ENCODE measurements around the gene TTC23L.
"Not testable (repeated sequence)": the region's sequence is repeated elsewhere in the genome, so short reads cannot be mapped to it uniquely, and the experiment has no call there.

TTC23L gene

DNA sequence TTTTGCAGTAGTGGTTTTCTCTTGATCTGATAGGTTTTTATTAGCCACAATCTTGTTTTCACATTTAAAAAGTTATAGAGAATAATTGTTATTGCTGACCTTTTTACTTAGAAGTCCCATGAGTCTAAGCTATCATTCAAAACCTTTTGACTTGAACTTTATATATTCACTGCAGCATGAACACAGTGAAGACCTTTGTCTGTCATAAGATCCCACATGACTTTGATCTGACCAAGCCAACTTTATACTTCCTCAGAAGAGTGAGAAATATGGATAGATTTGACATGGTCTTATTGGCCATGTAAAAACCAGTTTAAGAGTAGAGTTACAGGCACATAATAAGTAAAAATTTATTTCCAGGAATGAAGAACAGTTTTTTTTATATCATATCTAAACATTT lies 42.3 kb downstream of the TTC23L start:
- no peak for DNase-seq

DNA sequence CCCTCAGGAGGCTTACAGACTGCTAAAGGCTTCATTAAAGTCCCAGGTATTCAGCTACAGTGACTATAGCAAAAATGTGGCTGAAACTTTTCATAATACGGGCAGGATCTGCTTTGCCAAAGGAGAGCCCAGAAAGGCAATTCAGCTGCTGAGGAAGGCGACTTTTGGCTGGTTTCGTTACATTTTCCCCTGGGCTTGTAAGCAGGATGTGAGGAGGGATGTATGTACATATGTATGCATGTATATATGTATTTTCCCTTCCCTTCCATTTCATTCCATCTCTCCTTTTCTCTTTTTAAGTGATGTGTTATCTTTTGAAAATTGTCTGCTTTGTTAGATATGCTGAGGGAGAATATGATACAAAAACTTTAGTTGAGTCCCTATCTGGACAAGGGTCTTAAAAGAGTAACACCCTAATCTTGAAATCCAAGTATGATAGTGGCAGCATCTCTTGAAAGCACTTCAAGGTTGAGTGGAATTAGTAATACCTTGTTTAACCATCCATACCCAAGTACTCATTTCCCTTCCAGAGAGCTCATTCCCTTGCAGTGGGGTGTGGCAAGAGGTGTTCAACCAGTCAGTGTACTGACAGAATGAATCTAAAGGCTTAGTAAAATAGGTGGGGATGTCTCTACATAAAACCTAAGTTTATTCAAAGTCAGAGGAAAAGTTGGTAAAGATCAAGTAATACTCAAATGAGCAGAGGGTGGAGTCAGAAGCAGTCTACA lies 47.6 kb downstream of the TTC23L start:
- DNase-seq, result no peak

DNA sequence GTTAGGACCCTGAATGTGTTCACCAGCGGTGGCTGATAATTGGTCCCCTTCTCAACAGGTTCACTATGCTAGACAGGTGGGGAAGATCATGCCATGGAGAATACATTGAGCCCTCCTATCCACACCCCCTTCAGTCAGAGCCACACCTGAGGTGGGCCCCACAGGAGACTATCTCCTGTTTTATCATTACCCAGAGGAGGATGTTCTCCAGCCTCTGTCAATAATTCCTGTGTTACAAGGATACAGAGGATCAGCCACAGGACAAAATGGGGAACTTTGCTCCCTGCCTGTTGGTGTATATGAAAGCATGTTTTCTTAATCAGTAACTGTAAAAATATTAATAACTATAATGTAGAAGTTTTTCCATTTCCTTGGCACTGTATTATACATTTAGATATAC lies 50.4 kb downstream of the TTC23L start:
- no peak for DNase-seq

DNA sequence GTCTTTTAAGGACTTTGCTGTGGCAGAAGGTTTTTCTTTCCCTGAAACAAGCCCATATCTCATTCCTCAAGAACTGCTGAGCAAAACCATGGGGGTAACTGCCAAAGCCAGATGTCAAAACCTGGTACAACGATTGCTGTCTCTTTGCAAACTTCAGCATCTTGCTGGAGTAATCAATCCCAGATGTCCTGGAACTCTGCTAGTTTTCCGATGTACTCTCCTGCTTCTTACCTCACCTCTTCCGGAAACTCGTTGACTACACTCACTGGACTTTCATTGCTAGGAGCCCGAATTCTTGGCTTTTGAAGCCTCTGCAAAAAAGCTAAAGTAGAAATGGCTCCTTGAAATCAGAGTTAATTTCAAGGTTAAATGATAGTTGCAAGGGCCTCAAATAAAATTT lies 53.0 kb downstream of the TTC23L start:
- no peak for DNase-seq

DNA sequence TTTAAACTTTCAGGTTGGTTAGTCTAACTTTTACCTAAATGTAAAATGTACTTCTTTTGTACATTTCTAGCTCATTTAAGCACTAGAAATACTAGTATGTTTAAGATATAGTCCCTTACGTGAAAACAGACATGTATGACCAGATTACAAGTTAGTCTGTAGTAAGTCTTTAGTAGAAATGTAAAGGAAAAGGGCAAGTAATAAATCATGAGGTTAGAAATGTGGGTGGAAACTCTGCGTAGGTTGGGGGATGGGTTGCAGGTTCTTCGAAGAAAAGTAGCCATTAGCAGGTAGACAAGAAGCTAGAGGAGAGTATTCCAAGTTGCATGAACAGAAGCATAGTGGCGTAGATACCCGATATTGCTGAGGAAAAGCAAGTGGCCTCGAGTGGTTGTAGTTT lies 53.5 kb downstream of the TTC23L start:
- DNase-seq, result no peak

DNA sequence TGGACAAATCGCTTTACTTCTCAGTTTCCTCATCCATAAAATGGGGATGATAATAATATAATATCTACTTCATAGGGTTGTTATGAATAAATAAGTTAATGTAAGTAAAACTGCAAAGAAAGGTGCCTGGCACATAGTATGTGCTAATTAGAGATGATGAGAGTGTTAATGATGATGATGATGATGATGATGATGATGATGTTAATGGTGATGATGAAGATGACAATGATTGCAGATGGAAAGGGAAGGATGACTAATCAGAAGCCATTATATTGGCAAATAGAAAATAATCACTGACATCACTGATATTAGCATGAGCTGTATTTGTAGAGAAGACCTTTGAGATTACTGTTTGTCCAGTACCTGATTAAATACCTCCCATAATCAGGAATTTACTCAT lies 55.8 kb downstream of the TTC23L start:
- no peak for DNase-seq

DNA sequence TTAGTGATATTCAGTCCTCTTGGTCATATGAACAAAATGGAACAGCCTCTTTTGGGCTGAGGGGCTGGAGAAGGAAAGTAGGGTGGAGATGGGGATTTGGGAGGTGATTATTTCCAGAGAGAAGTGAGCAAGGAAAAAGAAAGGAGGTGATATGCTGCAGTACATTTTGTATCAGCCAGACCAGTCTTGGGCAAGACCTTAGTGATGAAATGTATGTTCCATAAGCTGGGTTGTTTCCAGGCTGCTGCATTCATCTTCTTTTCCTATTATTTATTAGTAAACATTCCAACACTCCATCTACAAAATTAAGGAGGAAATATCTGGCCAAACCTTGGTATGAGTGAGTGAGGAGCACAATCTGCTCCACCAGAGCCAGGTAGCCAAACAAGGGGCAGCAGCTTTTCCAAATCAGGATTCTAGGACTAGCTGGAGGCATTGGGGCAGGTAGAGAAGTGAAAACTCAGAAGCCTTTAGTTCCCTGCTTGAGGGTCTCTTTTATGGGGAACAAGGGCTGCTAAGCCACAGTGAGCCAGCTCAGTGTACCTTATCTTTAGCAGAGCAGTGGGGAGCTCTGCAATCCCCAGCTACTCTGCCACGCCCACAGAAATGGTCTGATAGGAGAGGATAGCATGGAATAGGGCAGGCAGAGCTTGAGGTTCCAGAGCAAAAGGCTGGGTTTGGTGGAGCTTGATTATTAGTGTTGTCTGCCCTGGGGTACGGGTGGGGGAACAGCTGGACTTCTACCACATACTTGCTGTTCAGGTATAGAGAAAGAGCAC lies 56.9 kb downstream of the TTC23L start:
- DNase-seq, result no peak

DNA sequence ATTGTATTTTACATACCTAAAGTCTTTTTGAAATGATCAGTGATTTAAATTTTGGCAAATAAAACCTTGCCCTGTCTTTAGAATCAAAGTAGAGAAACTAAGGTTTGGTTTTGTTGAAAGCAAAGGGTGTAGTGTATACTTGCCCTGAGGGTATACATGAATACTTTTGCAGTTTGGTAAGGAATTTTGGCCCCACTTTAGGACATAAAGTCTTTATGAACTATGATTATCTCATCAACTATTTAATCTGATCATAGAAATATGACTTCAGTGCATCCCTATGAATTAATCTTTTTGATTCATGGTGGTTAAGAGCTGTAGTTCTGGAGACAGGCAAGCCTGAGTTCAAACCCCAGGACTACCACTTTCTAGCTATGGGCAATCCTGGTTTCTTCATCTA lies 58.7 kb downstream of the TTC23L start:
- DNase-seq, result no peak

DNA sequence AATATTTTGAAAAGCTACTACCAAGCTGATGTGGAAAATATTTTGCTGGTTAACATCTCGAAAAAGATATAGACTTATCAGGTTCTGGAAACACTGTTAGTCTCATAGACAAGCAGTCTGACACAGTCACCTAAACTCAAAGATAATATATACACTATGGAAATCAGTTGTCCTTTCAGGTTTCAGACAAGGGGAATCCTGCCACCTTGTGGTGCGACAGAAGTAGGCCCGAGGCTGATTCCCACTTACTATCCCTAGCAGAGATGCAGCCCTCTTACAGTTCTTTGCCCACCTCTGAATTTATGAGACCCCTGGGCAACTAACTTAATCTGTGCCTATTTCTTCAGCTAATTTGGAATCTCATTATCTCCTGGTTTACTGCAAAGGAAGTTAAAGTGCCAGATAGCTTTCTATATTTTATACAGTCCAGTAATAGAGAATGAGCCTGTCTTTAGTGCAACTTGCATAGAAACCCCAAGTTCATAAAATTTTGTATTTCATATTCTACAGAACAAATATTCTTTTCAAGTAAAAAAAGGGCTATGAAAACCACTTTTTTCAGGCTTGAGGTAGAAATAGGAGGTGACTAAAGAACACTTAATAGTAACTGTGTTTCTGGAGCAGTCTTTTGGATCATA lies 59.4 kb downstream of the TTC23L start:
- DNase-seq, result peak; percentile 75

DNA sequence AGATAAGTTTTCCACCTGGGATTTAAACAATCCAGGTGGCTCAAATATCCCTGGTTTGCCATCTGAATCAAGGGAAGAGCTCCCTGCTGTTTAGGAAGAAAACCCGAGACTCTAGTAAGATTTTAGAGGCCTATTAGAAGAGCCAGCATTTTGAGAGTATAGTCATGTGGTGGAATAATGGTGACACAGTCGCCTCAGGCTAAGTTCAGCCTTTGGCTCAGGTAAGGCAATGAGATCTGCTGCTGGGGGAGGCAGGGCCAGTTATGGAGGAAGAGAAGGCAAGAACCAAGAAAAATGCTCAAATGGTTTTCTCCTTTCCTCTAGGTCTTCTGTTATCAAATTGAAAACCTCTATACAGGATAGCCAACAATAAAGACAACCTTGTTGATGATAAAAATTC lies 60.1 kb downstream of the TTC23L start:
- DNase-seq, result no peak

DNA sequence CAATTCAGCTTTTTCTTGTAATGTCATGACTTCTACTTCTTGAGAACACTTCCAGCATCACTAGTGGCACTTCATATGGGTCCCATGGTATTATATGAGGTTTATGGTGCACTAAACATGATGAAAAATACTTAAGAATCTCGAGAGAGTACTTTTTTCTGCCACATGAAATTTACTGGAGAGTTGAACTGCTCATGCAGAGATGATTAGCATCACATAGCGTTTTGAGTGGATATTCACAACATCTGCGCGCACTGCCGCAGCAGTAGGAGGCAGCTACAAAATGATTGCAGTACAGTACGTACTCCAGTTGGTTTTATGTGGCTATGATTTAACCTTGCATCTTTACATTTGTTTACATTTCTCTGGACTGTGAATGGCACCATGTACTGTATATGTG lies 61.7 kb downstream of the TTC23L start:
- DNase-seq, result no peak

DNA sequence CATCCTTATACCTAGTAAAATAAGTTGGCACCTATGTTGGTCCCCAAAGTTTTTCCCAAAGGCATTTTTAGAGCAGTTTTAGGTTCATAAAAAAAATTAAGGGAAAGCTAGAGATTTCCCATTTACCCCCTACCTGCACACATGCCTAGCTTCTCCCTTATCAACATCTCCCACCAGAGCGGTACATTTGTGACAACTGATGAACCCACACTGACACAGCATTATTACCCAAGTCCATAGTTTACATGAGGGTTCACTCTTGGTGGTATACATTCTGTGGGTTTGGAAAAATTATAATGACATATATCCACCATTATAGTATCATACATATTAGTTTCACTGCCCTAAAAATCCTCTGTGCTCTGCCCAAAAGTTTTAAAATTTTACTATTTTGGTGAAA lies 64.3 kb downstream of the TTC23L start:
- no peak for DNase-seq

DNA sequence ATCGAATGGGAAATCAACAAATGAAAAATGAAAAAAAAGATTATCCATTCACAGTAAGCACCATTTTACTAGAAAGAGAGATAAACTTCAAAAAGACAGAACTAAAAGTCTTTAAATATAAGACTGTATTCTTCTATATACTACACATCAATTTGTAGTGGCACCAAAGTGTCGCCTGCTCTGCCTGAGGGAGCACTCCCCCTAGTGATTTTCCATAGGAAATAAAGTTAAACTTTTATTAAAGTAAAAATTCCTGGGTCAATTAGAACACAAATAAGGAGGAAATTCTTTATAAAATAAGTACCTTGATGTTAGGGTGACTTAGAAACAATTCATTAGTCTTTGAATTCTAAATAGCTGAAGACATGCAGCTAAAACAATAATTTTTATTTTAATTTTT lies 66.6 kb downstream of the TTC23L start:
- peak; percentile 15 for DNase-seq

DNA sequence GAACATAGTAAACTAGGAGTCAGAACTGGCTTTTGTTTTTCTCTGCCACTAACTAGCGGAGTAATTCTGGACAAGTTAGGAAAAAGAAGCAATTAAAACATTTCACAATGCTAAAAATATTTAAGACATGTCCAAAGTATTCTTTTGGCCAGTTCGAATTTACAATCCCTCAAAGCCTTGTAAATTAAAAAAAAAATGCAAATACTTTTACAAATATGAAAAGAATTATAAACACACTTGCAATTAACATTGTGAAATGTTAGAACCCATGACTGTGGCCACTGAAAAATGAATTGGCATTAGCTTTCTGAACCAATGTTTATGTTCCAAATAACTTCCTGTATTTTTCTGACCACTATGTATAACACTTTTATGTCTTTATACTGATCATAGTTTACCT lies 74.1 kb downstream of the TTC23L start:
- DNase-seq, result no peak

DNA sequence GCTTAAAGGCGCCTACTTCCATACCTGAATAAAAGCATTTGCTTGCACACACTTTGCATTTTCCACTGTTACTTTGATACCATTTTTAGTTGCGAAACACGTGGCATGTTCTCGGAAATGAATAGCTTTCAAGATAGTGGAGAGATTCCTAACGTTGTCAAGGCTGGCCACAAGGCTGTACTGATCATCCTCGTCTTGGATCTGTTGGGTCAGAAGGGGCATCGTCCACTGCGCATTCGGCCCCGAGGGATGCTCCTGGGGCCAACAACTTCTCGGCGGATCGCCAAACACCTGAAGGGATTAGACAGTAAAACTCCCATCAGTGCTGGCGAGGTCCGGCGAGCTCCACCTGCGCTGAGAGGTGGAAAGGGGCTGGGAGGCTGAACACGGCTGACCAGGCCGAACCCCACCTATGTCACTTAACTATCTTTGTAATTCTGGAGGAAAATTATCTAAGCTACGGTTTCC lies 75.7 kb downstream of the TTC23L start:
- peak; percentile 17 for DNase-seq

DNA sequence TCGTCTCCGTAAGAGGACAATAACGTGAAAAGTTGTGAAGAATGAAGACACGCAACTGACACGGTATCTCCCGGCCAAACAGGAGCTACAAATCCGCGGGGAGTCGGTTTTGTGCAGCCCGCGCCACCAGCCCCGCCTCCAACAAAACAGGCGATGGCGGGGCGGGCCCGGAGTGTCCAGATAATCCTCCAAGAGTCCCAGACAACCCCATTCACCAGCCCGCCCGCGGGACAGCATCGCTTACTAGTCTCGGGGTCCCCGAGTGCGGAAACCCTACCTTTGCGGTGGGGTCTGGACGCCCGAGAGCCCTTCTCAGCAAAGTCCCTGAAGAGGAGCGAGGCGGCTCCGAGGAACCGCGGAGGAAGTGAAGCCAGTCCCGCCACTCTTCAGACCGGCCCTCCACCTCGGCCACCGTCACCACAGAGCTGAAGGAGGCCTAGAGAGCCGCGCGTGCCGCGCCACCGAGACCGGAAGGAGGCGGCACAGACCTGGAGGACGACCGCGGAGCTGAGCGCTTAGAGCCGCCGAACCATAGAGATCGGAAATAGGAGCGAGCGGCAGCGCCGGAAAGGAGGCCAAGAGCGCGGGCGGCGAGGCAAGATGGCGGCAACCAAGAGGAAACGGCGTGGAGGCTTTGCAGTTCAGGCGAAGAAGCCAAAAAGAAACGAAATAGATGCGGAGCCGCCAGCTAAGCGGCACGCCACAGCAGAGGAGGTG lies 76.3 kb downstream of the TTC23L start, which contains the start of the genes BRIX1 and RAD1:
BRIX1 (plus strand) TSS at position 573 of the 717 bp plus-strand sequence; CDS start at position 601, 28 bp downstream.
RAD1 (minus strand) TSS at position 366 of the 717 bp plus-strand sequence. CDS start 612 bp downstream, outside the sequence.
- DNase-seq, result peak; percentile 99

DNA sequence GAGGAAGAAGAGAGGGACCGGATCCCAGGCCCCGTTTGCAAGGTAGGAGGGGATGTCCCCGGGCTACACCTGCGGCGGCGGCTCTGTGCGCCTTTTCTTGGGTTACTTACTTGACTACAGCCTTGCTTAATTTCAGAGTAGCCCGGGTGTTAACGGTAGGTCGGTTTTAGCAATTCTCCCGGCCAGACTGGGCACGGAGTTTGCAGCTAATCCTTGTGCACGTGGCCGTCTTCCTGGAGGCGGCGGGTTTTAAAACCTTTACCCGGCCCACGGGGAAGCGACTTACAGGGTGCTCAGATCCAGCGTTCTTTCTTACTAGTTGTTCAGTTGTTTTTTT lies 76.9 kb downstream of the TTC23L start:
- no peak for DNase-seq

DNA sequence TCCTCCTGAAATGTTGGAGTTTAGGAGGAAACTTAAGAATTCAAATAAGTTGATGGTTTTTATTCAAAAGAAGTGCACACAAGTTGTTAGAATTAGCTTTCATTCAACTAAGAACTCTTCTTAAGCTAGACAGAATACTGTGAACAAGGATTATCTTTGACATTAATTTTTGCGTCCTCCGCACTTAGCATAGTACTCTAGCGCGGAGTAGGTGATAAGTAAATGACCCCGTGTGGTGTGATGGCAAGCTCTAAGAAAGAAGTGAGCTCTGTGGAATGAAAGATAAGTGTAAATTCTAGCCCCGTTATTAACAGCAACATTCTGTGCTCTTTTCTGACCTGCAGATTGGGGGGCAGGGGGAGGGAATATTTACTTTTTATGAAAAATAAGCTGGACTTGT lies 77.6 kb downstream of the TTC23L start:
- no peak for DNase-seq

DNA sequence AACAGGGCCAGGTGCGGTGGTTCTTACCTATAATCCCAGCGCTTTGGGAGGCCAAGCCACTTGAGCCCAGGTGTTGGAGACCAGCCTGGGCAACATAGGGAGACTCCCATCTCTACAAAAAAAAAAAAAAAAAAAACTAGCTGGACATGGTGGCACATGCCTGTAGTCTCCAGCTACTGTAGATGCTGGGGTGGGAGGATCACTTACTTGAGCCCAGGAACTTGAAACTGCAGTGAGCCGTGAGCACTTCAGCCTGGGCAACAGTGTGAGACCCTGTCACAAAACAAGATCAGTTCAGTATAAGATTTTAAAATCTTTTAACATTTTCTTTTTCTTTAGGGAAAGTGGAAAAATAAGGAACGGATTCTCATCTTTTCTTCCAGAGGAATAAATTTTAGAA lies 79.1 kb downstream of the TTC23L start:
- DNase-seq, result no peak

DNA sequence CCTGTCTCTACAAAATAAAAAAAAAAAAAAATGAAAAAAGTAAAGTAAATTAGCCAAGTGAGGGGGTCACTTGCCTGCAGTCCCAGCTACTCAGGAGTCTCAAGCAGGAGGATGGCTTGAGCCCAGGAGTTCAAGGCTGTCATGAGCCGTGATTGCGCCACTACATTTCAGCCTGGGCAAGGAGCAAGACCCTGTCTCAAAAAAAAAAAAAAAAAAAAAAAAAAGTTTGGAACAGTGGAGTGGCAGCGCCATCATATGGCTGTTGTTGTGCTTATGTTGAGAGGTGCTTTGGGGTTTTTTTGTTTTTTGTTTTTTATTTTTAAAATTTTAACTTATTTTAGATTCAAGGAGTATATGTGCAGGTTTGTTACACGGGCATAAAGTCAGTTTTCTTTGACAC lies 80.1 kb downstream of the TTC23L start:
- no peak for DNase-seq

DNA sequence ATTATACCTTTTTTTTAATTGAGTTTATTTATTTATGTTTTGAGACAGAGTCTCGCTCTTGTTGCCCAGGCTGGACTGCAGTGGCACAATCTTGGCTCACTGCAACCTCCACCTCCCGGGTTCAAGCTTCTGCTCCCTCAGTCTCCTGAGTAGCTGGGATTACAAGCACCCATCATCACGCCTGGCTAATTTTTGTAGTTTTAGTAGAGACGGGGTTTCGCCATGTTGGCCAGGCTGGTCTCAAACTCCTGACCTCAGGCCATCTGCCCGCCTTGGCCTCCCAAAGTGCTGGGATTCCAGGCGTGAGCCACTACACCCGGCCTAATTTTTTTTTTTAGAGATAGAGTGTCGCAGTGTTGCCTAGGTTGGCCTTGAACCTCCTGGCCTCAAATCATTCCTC lies 84.3 kb downstream of the TTC23L start:
- not testable (repeated sequence) for DNase-seq

DNA sequence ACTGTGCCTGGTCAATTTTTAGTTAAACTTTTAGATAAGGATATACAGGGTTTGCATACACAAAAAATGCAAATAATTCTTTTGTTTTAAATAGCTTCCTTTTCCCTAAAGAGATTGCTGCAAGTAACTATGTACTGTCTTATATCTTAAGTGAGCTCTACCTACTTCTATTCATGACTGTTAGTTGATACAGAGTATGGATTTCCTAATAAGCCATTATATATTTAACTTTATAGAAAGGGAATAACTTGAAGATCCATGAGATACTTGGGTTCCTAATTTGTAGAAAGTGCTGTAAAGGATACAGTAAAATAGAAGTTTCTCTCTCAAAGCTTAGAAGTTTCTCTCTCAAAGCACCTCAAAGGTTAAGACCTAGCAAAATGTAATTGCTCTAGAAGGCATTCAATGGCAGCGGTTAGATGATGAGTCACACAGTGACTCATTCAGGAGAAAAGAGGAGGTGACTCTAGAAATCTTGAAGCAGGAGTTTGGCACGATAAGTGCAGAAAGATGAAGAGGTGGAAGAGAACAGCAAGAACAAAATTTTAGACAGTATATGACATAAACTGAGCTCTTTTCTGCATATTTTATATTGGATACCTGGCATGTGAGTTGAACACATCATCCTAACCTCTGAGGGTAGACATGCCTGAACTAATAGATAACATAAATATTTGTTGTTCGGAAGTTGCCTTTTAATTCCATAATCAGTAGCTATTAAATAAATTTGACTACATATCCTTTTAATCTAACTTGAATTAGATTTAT lies 84.9 kb downstream of the TTC23L start:
- no peak for DNase-seq

DNA sequence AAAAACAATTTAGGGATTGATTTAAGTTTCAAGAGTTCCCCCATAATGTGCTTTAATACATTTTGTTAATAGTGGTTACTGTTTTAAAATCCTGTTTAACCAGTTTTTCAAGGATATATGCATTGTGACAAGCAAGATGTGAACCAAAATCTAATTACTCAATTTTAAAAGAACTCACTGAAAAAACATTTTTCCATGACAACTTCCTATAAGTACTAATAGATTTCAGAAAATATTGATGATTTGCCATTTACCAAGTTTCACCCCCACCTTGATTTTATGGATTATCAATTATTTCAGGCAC lies 85.5 kb downstream of the TTC23L start:
- no peak for DNase-seq

Measured in NCI-H2171 treated with DMSO at 0.1 percent for 48 hours (cell line).